Erythroblast (primary cell): ENCODE data around the gene PPIL6.

Experiments
- GATA1 ChIP-seq: IDR thresholded peaks from 2 replicates; pipeline ENCODE4 v1.6.1; 2011; ENCODE audit warnings: low read depth, mild to moderate bottlenecking, control low read depth, low read length, moderate library complexity
- POLR2A ChIP-seq: IDR thresholded peaks from 2 replicates; pipeline ENCODE4 v1.6.1; 2011; ENCODE audit warnings: mild to moderate bottlenecking, low read length

- TF ChIP-seq POLR2A (no peak), GATA1 (no peak)
Observed at GRCh38 chr6:109456710-109457561, 16.5 kb upstream of the PPIL6 start.
